Activated CD8-positive, alpha-beta T cell treated with anti-CD3 and anti-CD28 coated beads for 36 hours (primary cell): ENCODE measurements around the gene L2HGDH. TPM values are rescaled to one million over a fixed set of nuclear protein-coding genes. Genes with fewer than 3 reads are reported as not detected.
A peak's percentile ranks its signal among the peaks of the same experiment; 100 is the strongest.

Experiments
- ATAC-seq: fragments of 200-7000 bp; cut with Tn5 transposase; one replicate; pipeline ENCODE4 v1.10.0; 2021; ENCODE audit warnings: mild to moderate bottlenecking, moderate library complexity
- CTCF ChIA-PET: fragments of 350-600 bp; sonication (Branson Sonifier 250); formaldehyde crosslinking; loops from one replicate; lab custom pipeline; 2021; ENCODE audit warnings: antibody characterized with exemption; lab: Charles Lee
- POLR2A ChIA-PET: fragments of 350-600 bp; sonication (Branson Sonifier 250); formaldehyde crosslinking; loops from one replicate; lab custom pipeline; 2021; ENCODE audit warnings: antibody characterized with exemption; lab: Charles Lee
- DNase-seq: peaks from one replicate; pipeline ENCODE4 v3.0.0-alpha.2; 2020
- H3K27ac Mint-ChIP-seq: one replicate; pipeline ENCODE4 v1.8.0; 2021; ENCODE audit warnings: mild to moderate bottlenecking, mixed read lengths
- H3K27me3 Mint-ChIP-seq: one replicate; pipeline ENCODE4 v1.8.0; 2021; ENCODE audit warnings: mixed read lengths
- H3K36me3 Mint-ChIP-seq: one replicate; pipeline ENCODE4 v1.8.0; 2021; ENCODE audit warnings: low read depth, mixed read lengths
- H3K4me1 Mint-ChIP-seq: one replicate; pipeline ENCODE4 v1.8.0; 2021; ENCODE audit warnings: low read depth, mixed read lengths
- H3K4me3 Mint-ChIP-seq: one replicate; pipeline ENCODE4 v1.8.0; 2021; ENCODE audit warnings: mild to moderate bottlenecking, moderate library complexity, mixed read lengths
- H3K9me3 Mint-ChIP-seq: one replicate; pipeline ENCODE4 v1.8.0; 2021; ENCODE audit warnings: mixed read lengths
- intact Hi-C: fragments of 100-400 bp; cut with micrococcal nuclease; formaldehyde crosslinking; loops from one replicate; pipeline ENCODE4 v1.10.0; 2022
- total RNA-seq, 2 experiments: library from RNA; stranded (reverse); gene quantifications; one replicate each; pipeline ENCODE4 v1.2.3, GENCODE V29; 2021
- TF ChIP-seq, protein P1 (sequence below): fragments of 200-600 bp; IDR thresholded peaks from one replicate; pipeline ENCODE4 v1.8.0; 2022; ENCODE audit warnings: antibody characterized with exemption, mild to moderate bottlenecking

L2HGDH gene
- total RNA-seq, 2 experiments from 2014 or later, result 18.4 to 18.8 TPM

DNA sequence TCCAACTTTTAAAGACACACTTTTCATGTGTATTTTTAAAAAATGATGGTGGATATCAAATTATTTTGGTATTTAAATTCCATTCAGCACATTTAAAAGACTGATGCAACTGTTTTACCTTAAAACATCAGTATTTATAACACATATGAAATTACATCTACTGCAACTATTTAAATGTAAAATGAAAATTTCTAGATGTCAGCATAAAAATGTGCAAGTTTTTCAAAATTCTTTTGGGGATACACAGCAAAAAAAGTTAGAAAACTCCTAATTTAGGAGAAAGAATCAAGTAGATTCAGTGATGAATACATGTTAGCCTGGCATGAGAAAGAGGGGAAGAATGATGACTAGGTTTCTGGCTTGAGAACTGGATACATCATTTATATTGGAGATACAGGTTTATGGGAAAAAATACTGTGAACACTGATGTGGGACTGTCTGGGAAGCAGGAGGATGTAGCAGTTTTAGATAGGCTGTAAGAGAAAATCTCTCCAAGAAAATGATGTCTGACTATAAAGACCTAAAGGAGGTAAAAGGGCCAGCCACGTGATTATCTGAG, 89.9 kb downstream of the L2HGDH start:
- no peaks in the 10 kb centered on the region for H3K9me3 Mint-ChIP-seq
- ChIA-PET POLR2A (no interaction called here), CTCF (interaction anchor here (0.5 to 1.0 kb wide), 2 partner anchors 13 to 25 kb away, joined by 3 read pairs; no protein-coding TSS in a partner anchor)
- peaks cover 45% of the 10 kb centered on the region for H3K4me1 Mint-ChIP-seq
- TF ChIP-seq, protein P1, sequence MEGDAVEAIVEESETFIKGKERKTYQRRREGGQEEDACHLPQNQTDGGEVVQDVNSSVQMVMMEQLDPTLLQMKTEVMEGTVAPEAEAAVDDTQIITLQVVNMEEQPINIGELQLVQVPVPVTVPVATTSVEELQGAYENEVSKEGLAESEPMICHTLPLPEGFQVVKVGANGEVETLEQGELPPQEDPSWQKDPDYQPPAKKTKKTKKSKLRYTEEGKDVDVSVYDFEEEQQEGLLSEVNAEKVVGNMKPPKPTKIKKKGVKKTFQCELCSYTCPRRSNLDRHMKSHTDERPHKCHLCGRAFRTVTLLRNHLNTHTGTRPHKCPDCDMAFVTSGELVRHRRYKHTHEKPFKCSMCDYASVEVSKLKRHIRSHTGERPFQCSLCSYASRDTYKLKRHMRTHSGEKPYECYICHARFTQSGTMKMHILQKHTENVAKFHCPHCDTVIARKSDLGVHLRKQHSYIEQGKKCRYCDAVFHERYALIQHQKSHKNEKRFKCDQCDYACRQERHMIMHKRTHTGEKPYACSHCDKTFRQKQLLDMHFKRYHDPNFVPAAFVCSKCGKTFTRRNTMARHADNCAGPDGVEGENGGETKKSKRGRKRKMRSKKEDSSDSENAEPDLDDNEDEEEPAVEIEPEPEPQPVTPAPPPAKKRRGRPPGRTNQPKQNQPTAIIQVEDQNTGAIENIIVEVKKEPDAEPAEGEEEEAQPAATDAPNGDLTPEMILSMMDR, result no peak
- peaks cover 10% of the 10 kb centered on the region for H3K36me3 Mint-ChIP-seq
- DNase-seq, result no peak
- H3K27ac Mint-ChIP-seq, result peak overlapping the region; percentile 53
- intact Hi-C loops, result no loop called here
- no peaks in the 10 kb centered on the region for H3K27me3 Mint-ChIP-seq
- no peak overlapping the region for H3K4me3 Mint-ChIP-seq
- no peak for ATAC-seq

DNA sequence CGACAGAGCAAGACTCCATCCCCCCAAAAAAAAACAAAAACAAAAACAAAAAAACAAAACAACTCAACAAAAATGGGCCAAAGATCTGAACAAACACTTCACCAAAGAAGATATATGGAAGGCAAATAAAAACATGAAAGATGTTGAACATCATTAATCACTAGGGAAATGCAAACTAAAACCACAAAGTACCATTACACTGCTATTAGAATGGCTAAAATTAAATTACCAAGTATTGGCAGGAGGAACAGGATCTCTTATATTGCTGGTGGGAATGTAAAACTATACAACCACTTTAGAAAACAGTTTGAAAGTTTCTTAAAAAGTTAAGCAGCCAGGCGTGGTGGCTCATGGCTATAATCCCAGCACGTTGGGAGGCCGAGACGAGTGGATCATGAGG, 93.5 kb downstream of the L2HGDH start:
- H3K27ac Mint-ChIP-seq, result no peak overlapping the region
- intact Hi-C loops, result no loop called here
- TF ChIP-seq, protein P1, result no peak
- peaks cover 8% of the 10 kb centered on the region for H3K36me3 Mint-ChIP-seq
- CTCF ChIA-PET, result no interaction called here
- ATAC-seq (no peak), DNase-seq (no peak)
- H3K4me1 Mint-ChIP-seq, result peaks cover 30% of the 10 kb centered on the region
- H3K9me3 Mint-ChIP-seq, result no peaks in the 10 kb centered on the region
- POLR2A ChIA-PET, result interaction anchor here (1.1 kb wide), 1 partner anchor 13 kb away, joined by 3 read pairs; no protein-coding TSS in a partner anchor
- no peaks in the 10 kb centered on the region for H3K27me3 Mint-ChIP-seq
- no peak overlapping the region for H3K4me3 Mint-ChIP-seq

- Mint-ChIP-seq H3K27ac (no peak overlapping the region), H3K9me3 (no peaks in the 10 kb centered on the region), H3K4me3 (no peak overlapping the region), H3K27me3 (no peaks in the 10 kb centered on the region), H3K4me1 (peaks cover 14% of the 10 kb centered on the region), H3K36me3 (peaks cover 1% of the 10 kb centered on the region)
- ATAC-seq (no peak), DNase-seq (no peak)
- ChIA-PET POLR2A (interaction anchor here (0.8 kb wide), 1 partner anchor 39 kb away, joined by 3 read pairs; no protein-coding TSS in a partner anchor), CTCF (no interaction called here)
- intact Hi-C loops, result no loop called here
- TF ChIP-seq, protein P1, result no peak
These were observed 96.6 kb downstream of the L2HGDH start for GRCh38 chr14:50215416-50215815.

DNA sequence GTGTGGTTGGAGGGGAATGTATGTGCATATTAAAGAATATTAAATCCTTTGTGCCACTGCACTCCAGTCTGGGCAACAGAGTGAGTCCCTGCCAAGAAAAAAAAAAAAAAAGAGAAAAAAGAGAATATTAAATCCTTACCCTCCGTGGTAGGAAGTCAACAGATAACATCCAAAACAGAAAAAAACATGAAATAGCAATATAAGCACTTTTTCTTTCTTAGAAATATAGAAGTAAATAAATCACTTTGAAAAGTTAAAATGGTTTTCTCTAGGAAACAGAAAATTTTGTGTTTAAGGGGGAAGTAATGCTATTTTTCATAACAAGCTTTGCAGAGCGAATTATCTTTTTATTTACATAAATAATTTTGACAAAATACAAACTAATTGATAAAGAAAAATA, 98.2 kb downstream of the L2HGDH start:
- Mint-ChIP-seq H3K27me3 (no peaks in the 10 kb centered on the region), H3K27ac (no peak overlapping the region)
- no peak for ATAC-seq

GRCh38 chr14:50212726-50213125, 99.3 kb downstream of the L2HGDH start:
- Mint-ChIP-seq H3K4me1 (peaks cover 8% of the 10 kb centered on the region), H3K27ac (peak overlapping the region; percentile 21), H3K27me3 (no peaks in the 10 kb centered on the region), H3K9me3 (no peaks in the 10 kb centered on the region), H3K4me3 (no peak overlapping the region), H3K36me3 (peaks cover 1% of the 10 kb centered on the region)
- POLR2A ChIA-PET, result no interaction called here
- ATAC-seq (no peak), DNase-seq (no peak)
- TF ChIP-seq, protein P1, result no peak
- CTCF ChIA-PET, result no interaction called here
- intact Hi-C loops, result no loop called here

More for the DNA sequence above, 98.2 kb downstream of the L2HGDH start:
- intact Hi-C loops, result no loop called here
- POLR2A ChIA-PET, result no interaction called here
- DNase-seq, result no peak
- no peak overlapping the region for H3K4me3 Mint-ChIP-seq
- TF ChIP-seq, protein P1, result no peak
- CTCF ChIA-PET, result no interaction called here
- peaks cover 11% of the 10 kb centered on the region for H3K4me1 Mint-ChIP-seq
- peaks cover 1% of the 10 kb centered on the region for H3K36me3 Mint-ChIP-seq
- H3K9me3 Mint-ChIP-seq, result no peaks in the 10 kb centered on the region
